ENCODE data around the gene TTLL5.
A peak's percentile ranks its signal among the peaks of the same experiment; 100 is the strongest.

The TTLL5 gene

GRCh38 chr14:75978249-75978731 is 317.2 kb downstream of the TTLL5 start:
- no peak for DNase-seq

GRCh38 chr14:75979071-75979571 is 318.1 kb downstream of the TTLL5 start:
- no peak for DNase-seq

GRCh38 chr14:75979648-75980565 is 318.9 kb downstream of the TTLL5 start:
- no peak for DNase-seq

- DNase-seq: no peak
These were observed 319.8 kb downstream of the TTLL5 start for GRCh38 chr14:75980856-75981255.

GRCh38 chr14:75981426-75982265 is 320.6 kb downstream of the TTLL5 start, which contains the start of gene TGFB3:
Gene TGFB3 (minus strand): TSS chr14:75981995. CDS start chr14:75980893, 1,102 bp downstream.
- DNase-seq: peak; percentile 26 to 67

GRCh38 chr14:75982266-75983018 is 321.4 kb downstream of the TTLL5 start:
- peak; percentile 69 to 79 for DNase-seq

GRCh38 chr14:75983019-75983358 is 321.9 kb downstream of the TTLL5 start:
- no peak for DNase-seq

GRCh38 chr14:75984674-75985073 is 323.6 kb downstream of the TTLL5 start:
- no peak for DNase-seq

GRCh38 chr14:75985618-75986438 is 324.8 kb downstream of the TTLL5 start, which contains the start of gene IFT43:
Gene IFT43 (plus strand): TSS chr14:75985763. CDS start chr14:75985787, 24 bp downstream.
- peak; percentile 85 to 86 for DNase-seq

- DNase-seq: no peak
These were observed 325.4 kb downstream of the TTLL5 start for GRCh38 chr14:75986439-75986765.

GRCh38 chr14:75987201-75987970 is 326.3 kb downstream of the TTLL5 start:
- no peak for DNase-seq

GRCh38 chr14:75989134-75989533 is 328.1 kb downstream of the TTLL5 start:
- DNase-seq: no peak

- no peak for DNase-seq
These were observed 329.3 kb downstream of the TTLL5 start for GRCh38 chr14:75990297-75990696.

- DNase-seq: no peak
These were observed 330.7 kb downstream of the TTLL5 start for GRCh38 chr14:75991753-75992152.

GRCh38 chr14:75993567-75994041 is 332.6 kb downstream of the TTLL5 start:
- no peak for DNase-seq

GRCh38 chr14:75995372-75996041 is 334.5 kb downstream of the TTLL5 start:
- no peak for DNase-seq

- no peak for DNase-seq
These were observed 335.4 kb downstream of the TTLL5 start for GRCh38 chr14:75996488-75996887.

GRCh38 chr14:75999511-76000190 is 338.6 kb downstream of the TTLL5 start:
- no peak for DNase-seq

- DNase-seq: no peak
These were observed 341.3 kb downstream of the TTLL5 start for GRCh38 chr14:76002383-76002782.

Measured in bone marrow (tissue), 2 donors.